Measurements from ENCODE around the gene ZNF581. TPM values are rescaled to one million over a fixed set of nuclear protein-coding genes. Genes with fewer than 3 reads are reported as not detected.

The ZNF581 gene
- total RNA-seq, 1 experiment from 2014 or later = 46.2 TPM

DNA sequence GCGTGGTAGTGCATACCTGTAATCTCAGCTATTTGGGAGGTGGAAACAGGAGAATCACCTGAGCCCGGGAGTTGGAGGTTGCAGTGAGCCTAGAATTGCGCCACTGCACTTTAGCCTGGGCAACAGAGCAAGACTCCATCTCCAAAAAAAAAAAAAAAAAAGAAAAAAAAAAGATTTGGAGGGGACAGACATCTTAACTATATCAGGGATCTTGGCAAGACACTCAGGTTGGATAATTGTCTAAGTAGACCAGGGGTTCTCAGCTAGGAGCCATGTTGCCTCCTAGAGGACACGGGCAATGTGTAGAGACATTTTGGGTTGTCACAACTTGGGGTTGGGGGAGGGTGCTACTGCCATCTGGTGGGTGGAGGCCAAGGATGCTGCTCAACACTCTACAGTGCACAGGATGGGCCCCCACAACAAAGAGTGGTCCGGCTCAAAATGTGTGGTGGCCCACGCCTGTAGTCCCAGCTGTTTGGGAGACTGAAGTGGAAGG is 4.5 kb upstream of the ZNF581 start:
- no peaks in the 10 kb centered on the region for H3K27me3 Mint-ChIP-seq (ENCODE audit: insufficient read depth, unreplicated experiment)
- peaks cover 87% of the 10 kb centered on the region for H3K36me3 Mint-ChIP-seq (ENCODE audit: insufficient read depth, unreplicated experiment)
- ChIA-PET CTCF (interaction anchor here (0.7 to 0.9 kb wide), 3 partner anchors 15 to 220 kb away, joined by 4 to 7 read pairs (median 5); partner anchors contain the start of gene ZNF784), POLR2A (interaction anchor here (0.6 kb wide), 1 partner anchor 175 kb away, joined by 3 read pairs; no protein-coding TSS in a partner anchor)
- Histone ChIP-seq H3K4me1 (peaks cover 16% of the 10 kb centered on the region), H3K27me3 (replicated peaks; ENCODE audit: control insufficient read depth, insufficient read depth, low read length) (no peaks in the 10 kb centered on the region), H3K9me3 (no peaks in the 10 kb centered on the region), H3K4me3 (ENCODE audit: low read depth, low read length) (no peak overlapping the region), H3K36me3 (ENCODE audit: control insufficient read depth, insufficient read depth, low read length) (0 out of 2 replicates have a peak, but pooled peaks cover 2% of the 10 kb centered on the region)
- peak overlapping the region; percentile 48 for H3K4me3 Mint-ChIP-seq (ENCODE audit: unreplicated experiment)
- intact Hi-C loops (cut with micrococcal nuclease; ENCODE audit: unreplicated experiment) = loop anchor here (10.0 kb wide), 1 partner anchor 254 kb away; the partner anchor contains the start of genes RPL28 and TMEM238
- peak overlapping the region; percentile 94 for H3K27ac Mint-ChIP-seq (ENCODE audit: unreplicated experiment)
- DNase-seq = peak; percentile 78
- H3K4me1 Mint-ChIP-seq (ENCODE audit: low read depth, unreplicated experiment) = peaks cover 52% of the 10 kb centered on the region
- H3K9me3 Mint-ChIP-seq (ENCODE audit: unreplicated experiment) = no peaks in the 10 kb centered on the region
- TF ChIP-seq, protein P1, sequence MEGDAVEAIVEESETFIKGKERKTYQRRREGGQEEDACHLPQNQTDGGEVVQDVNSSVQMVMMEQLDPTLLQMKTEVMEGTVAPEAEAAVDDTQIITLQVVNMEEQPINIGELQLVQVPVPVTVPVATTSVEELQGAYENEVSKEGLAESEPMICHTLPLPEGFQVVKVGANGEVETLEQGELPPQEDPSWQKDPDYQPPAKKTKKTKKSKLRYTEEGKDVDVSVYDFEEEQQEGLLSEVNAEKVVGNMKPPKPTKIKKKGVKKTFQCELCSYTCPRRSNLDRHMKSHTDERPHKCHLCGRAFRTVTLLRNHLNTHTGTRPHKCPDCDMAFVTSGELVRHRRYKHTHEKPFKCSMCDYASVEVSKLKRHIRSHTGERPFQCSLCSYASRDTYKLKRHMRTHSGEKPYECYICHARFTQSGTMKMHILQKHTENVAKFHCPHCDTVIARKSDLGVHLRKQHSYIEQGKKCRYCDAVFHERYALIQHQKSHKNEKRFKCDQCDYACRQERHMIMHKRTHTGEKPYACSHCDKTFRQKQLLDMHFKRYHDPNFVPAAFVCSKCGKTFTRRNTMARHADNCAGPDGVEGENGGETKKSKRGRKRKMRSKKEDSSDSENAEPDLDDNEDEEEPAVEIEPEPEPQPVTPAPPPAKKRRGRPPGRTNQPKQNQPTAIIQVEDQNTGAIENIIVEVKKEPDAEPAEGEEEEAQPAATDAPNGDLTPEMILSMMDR (IDR thresholded peaks at IDR 0.05; ENCODE audit: insufficient read depth in 1 of 2, low read depth in 1 of 2, low read length in 1 of 2, severe bottlenecking in 1 of 2, unreplicated experiment in 1 of 2) = peak; percentile 60 to 69
- no TSS peak for BruUV-seq (replicated peaks)

GRCh38 chr19:55640043-55640576 is 3.3 kb upstream of the ZNF581 start:
- BruUV-seq (replicated peaks) = TSS peak; percentile 38
- H3K27me3 Mint-ChIP-seq (ENCODE audit: insufficient read depth, unreplicated experiment) = no peaks in the 10 kb centered on the region
- ChIA-PET CTCF (interaction anchor here (0.6 to 1.0 kb wide), 12 partner anchors 9 to 560 kb away, joined by 3 to 21 read pairs (median 4); partner anchors contain the start of genes ISOC2, U2AF2 and ZNF784), POLR2A (interaction anchor here (0.6 to 1.0 kb wide), 6 partner anchors 9 to 494 kb away, joined by 3 to 5 read pairs (median 4); partner anchors contain the start of genes FIZ1, ISOC2, U2AF2 and ZNF784)
- H3K4me1 ChIP-seq = peaks cover 16% of the 10 kb centered on the region
- peak overlapping the region; percentile 94 for H3K27ac Mint-ChIP-seq (ENCODE audit: unreplicated experiment)
- peaks cover 92% of the 10 kb centered on the region for H3K36me3 Mint-ChIP-seq (ENCODE audit: insufficient read depth, unreplicated experiment)
- peak overlapping the region; percentile 86 for H3K4me3 Mint-ChIP-seq (ENCODE audit: unreplicated experiment)
- peaks cover 54% of the 10 kb centered on the region for H3K4me1 Mint-ChIP-seq (ENCODE audit: low read depth, unreplicated experiment)
- peak; percentile 89 to 93 for DNase-seq
- no peaks in the 10 kb centered on the region for H3K9me3 Mint-ChIP-seq (ENCODE audit: unreplicated experiment)
- intact Hi-C loops (cut with micrococcal nuclease; ENCODE audit: unreplicated experiment) = loop anchor here (1.0 to 2.0 kb wide), 2 partner anchors 8 to 15 kb away; partner anchors contain the start of gene U2AF2
- 0 out of 2 replicates have a peak, but pooled peaks cover 2% of the 10 kb centered on the region for H3K36me3 ChIP-seq (ENCODE audit: control insufficient read depth, insufficient read depth, low read length)
- H3K4me3 ChIP-seq (ENCODE audit: low read depth, low read length) = peak overlapping the region; percentile 84
- TF ChIP-seq, protein P1 (IDR thresholded peaks at IDR 0.05; ENCODE audit: insufficient read depth in 1 of 2, low read depth in 1 of 2, low read length in 1 of 2, severe bottlenecking in 1 of 2, unreplicated experiment in 1 of 2) = peak; percentile 54 to 88
- no peaks in the 10 kb centered on the region for H3K27me3 ChIP-seq (replicated peaks; ENCODE audit: control insufficient read depth, insufficient read depth, low read length)
- no peaks in the 10 kb centered on the region for H3K9me3 ChIP-seq
